ENCODE measurements around the gene USP24.

The USP24 gene

GRCh38 chr1:55076356-55076755 lies 138.8 kb downstream of the USP24 start:
- Histone ChIP-seq H4K20me1 (ENCODE audit: insufficient read depth, low read length, poor library complexity, severe bottlenecking) (no peaks in the 10 kb centered on the region), H3K9me2 (replicated peaks; ENCODE audit: low read depth, low read length) (no peaks in the 10 kb centered on the region), H3K79me2 (ENCODE audit: insufficient read depth, low read length) (no peaks in the 10 kb centered on the region), H3K9me3 (ENCODE audit: insufficient read depth, low read depth, low read length) (no peaks in the 10 kb centered on the region), H3K36me3 (ENCODE audit: insufficient read depth, low read length) (peaks cover 99% of the 10 kb centered on the region), H3F3A (ENCODE audit: low read depth) (no peaks in the 10 kb centered on the region), H3K4me1 (ENCODE audit: insufficient read depth, low read length, poor library complexity, severe bottlenecking) (no peaks in the 10 kb centered on the region), H3K27me3 (ENCODE audit: insufficient read depth, low read length, poor library complexity, severe bottlenecking) (no peaks in the 10 kb centered on the region), H3K4me2 (ENCODE audit: low read depth, low read length, poor library complexity, severe bottlenecking) (no peak overlapping the region), H3K4me3 (ENCODE audit: low read length, poor library complexity, severe bottlenecking) (no peak overlapping the region), H3K9ac (ENCODE audit: low read depth, low read length, poor library complexity, severe bottlenecking) (no peak overlapping the region), H2AFZ (ENCODE audit: low read length) (no peak overlapping the region)
- no peak for TF ChIP-seq EZH2phosphoT487 (IDR thresholded peaks at IDR 0.05; ENCODE audit: borderline replicate concordance)
- TF ChIP-seq CTCF (conservative IDR thresholded peaks at IDR 0.05; ENCODE audit: low read length) = no peak

- H3K27me3 ChIP-seq (ENCODE audit: insufficient read depth, low read length, poor library complexity, severe bottlenecking) = no peaks in the 10 kb centered on the region
- no peak for TF ChIP-seq CTCF (conservative IDR thresholded peaks at IDR 0.05; ENCODE audit: low read length)
- no peaks in the 10 kb centered on the region for H3K4me1 ChIP-seq (ENCODE audit: insufficient read depth, low read length, poor library complexity, severe bottlenecking)
- no peaks in the 10 kb centered on the region for H3F3A ChIP-seq (ENCODE audit: low read depth)
- H3K79me2 ChIP-seq (ENCODE audit: insufficient read depth, low read length) = no peaks in the 10 kb centered on the region
- H4K20me1 ChIP-seq (ENCODE audit: insufficient read depth, low read length, poor library complexity, severe bottlenecking) = no peaks in the 10 kb centered on the region
- no peak overlapping the region for H2AFZ ChIP-seq (ENCODE audit: low read length)
- no peak overlapping the region for H3K4me3 ChIP-seq (ENCODE audit: low read length, poor library complexity, severe bottlenecking)
- H3K4me2 ChIP-seq (ENCODE audit: low read depth, low read length, poor library complexity, severe bottlenecking) = no peak overlapping the region
- H3K9ac ChIP-seq (ENCODE audit: low read depth, low read length, poor library complexity, severe bottlenecking) = no peak overlapping the region
- no peaks in the 10 kb centered on the region for H3K9me2 ChIP-seq (replicated peaks; ENCODE audit: low read depth, low read length)
- peaks cover 96% of the 10 kb centered on the region for H3K36me3 ChIP-seq (ENCODE audit: insufficient read depth, low read length)
- H3K9me3 ChIP-seq (ENCODE audit: insufficient read depth, low read depth, low read length) = no peaks in the 10 kb centered on the region
These were observed 140.7 kb downstream of the USP24 start for GRCh38 chr1:55074455-55074854.

GRCh38 chr1:55073187-55073916 lies 141.8 kb downstream of the USP24 start:
- Histone ChIP-seq H3K9me3 (ENCODE audit: insufficient read depth, low read depth, low read length) (no peaks in the 10 kb centered on the region), H3K36me3 (ENCODE audit: insufficient read depth, low read length) (peaks cover 96% of the 10 kb centered on the region), H2AFZ (ENCODE audit: low read length) (no peak overlapping the region), H3K9me2 (replicated peaks; ENCODE audit: low read depth, low read length) (no peaks in the 10 kb centered on the region), H3K4me1 (ENCODE audit: insufficient read depth, low read length, poor library complexity, severe bottlenecking) (no peaks in the 10 kb centered on the region), H3K9ac (ENCODE audit: low read depth, low read length, poor library complexity, severe bottlenecking) (no peak overlapping the region), H3K79me2 (ENCODE audit: insufficient read depth, low read length) (no peaks in the 10 kb centered on the region), H4K20me1 (ENCODE audit: insufficient read depth, low read length, poor library complexity, severe bottlenecking) (no peaks in the 10 kb centered on the region), H3F3A (ENCODE audit: low read depth) (no peaks in the 10 kb centered on the region), H3K4me3 (ENCODE audit: low read length, poor library complexity, severe bottlenecking) (no peak overlapping the region), H3K27me3 (ENCODE audit: insufficient read depth, low read length, poor library complexity, severe bottlenecking) (no peaks in the 10 kb centered on the region), H3K4me2 (ENCODE audit: low read depth, low read length, poor library complexity, severe bottlenecking) (no peak overlapping the region)
- TF ChIP-seq CTCF (conservative IDR thresholded peaks at IDR 0.05; ENCODE audit: low read length) (no peak), EZH2phosphoT487 (IDR thresholded peaks at IDR 0.05; ENCODE audit: borderline replicate concordance) (no peak)
